HUES6 (cell line): Measurements from ENCODE around the gene CHD9.

Experiments used
- H3K27ac ChIP-seq: 2 replicates; pipeline ENCODE4 v1.7.0; 2013; ENCODE audit warnings: low read depth, mild to moderate bottlenecking, low read length, inconsistent platforms
- H3K27me3 ChIP-seq: 2 replicates; pipeline ENCODE4 v1.6.1; 2013; ENCODE audit warnings: low read length; ENCODE audit not compliant: control insufficient read depth, insufficient read depth
- H3K36me3 ChIP-seq: 2 replicates; pipeline ENCODE4 v1.6.1; 2013; ENCODE audit warnings: low read length; ENCODE audit not compliant: control insufficient read depth, insufficient read depth
- H3K4me1 ChIP-seq: 2 replicates; pipeline ENCODE4 v1.6.1; 2013; ENCODE audit warnings: low read length; ENCODE audit not compliant: control insufficient read depth, insufficient read depth
- H3K4me3 ChIP-seq: 2 replicates; pipeline ENCODE4 v1.5.1; 2013; ENCODE audit warnings: low read depth, low read length
- H3K9ac ChIP-seq: one replicate; pipeline ENCODE4 v1.6.1; 2013; ENCODE audit warnings: mild to moderate bottlenecking, low read length
- H3K9me3 ChIP-seq: 2 replicates; pipeline ENCODE4 v1.6.1; 2013; ENCODE audit warnings: low read depth, low read length; ENCODE audit not compliant: control insufficient read depth, insufficient read depth

CHD9 gene

GRCh38 chr16:53085931-53086421 lies 31.2 kb downstream of the CHD9 start:
- Histone ChIP-seq H3K4me3 (no peak overlapping the region), H3K27ac (peak overlapping the region; percentile 24; the same call in 1 of the 2 replicates)

GRCh38 chr16:53087101-53087500 lies 32.3 kb downstream of the CHD9 start:
- no peaks in the 10 kb centered on the region for H3K36me3 ChIP-seq
- H3K9me3 ChIP-seq = no peaks in the 10 kb centered on the region
- no peak overlapping the region for H3K4me3 ChIP-seq
- H3K9ac ChIP-seq = no peak overlapping the region
- peaks cover 69% of the 10 kb centered on the region for H3K4me1 ChIP-seq
- H3K27me3 ChIP-seq = no peaks in the 10 kb centered on the region
- no peak overlapping the region for H3K27ac ChIP-seq

More at GRCh38 chr16:53085931-53086421, 31.2 kb downstream of the CHD9 start:
- Histone ChIP-seq H3K9ac (no peak overlapping the region), H3K4me1 (peaks cover 62% of the 10 kb centered on the region), H3K27me3 (no peaks in the 10 kb centered on the region), H3K36me3 (no peaks in the 10 kb centered on the region), H3K9me3 (no peaks in the 10 kb centered on the region)

- peaks cover 73% of the 10 kb centered on the region for H3K4me1 ChIP-seq
These were observed 34.9 kb downstream of the CHD9 start for GRCh38 chr16:53089434-53090285.

GRCh38 chr16:53090286-53090590 lies 35.4 kb downstream of the CHD9 start:
- no peaks in the 10 kb centered on the region for H3K36me3 ChIP-seq
- no peaks in the 10 kb centered on the region for H3K27me3 ChIP-seq
- peak overlapping the region; percentile 72; the same call in 1 of the 2 replicates for H3K27ac ChIP-seq
- no peaks in the 10 kb centered on the region for H3K9me3 ChIP-seq
- peak overlapping the region; percentile 52 for H3K9ac ChIP-seq
- peaks cover 68% of the 10 kb centered on the region for H3K4me1 ChIP-seq
- H3K4me3 ChIP-seq = peak overlapping the region; percentile 3; the same call in 1 of the 2 replicates

More at GRCh38 chr16:53089434-53090285, 34.9 kb downstream of the CHD9 start:
- H3K4me3 ChIP-seq = 0 out of 2 replicates have a peak overlapping the region, but pooled peaks have one; percentile 3
- no peaks in the 10 kb centered on the region for H3K36me3 ChIP-seq
- no peak overlapping the region; the same call in 1 of the 2 replicates for H3K27ac ChIP-seq
- H3K27me3 ChIP-seq = no peaks in the 10 kb centered on the region
- peak overlapping the region; percentile 52 for H3K9ac ChIP-seq
- H3K9me3 ChIP-seq = no peaks in the 10 kb centered on the region

GRCh38 chr16:53090591-53091411 lies 36.0 kb downstream of the CHD9 start:
- peaks cover 62% of the 10 kb centered on the region for H3K4me1 ChIP-seq
- no peaks in the 10 kb centered on the region for H3K9me3 ChIP-seq
- H3K36me3 ChIP-seq = no peaks in the 10 kb centered on the region
- peak overlapping the region; percentile 52 for H3K9ac ChIP-seq
- H3K27ac ChIP-seq = peak overlapping the region; percentile 72; the same call in 1 of the 2 replicates
- no peaks in the 10 kb centered on the region for H3K27me3 ChIP-seq
- peak overlapping the region; percentile 5; the same call in 1 of the 2 replicates for H3K4me3 ChIP-seq

- peak overlapping the region; percentile 52 for H3K9ac ChIP-seq
- H3K36me3 ChIP-seq = no peaks in the 10 kb centered on the region
- H3K27ac ChIP-seq = peak overlapping the region; percentile 72; the same call in 1 of the 2 replicates
- H3K27me3 ChIP-seq = no peaks in the 10 kb centered on the region
- H3K4me1 ChIP-seq = peaks cover 55% of the 10 kb centered on the region
- peak overlapping the region; percentile 5; the same call in 1 of the 2 replicates for H3K4me3 ChIP-seq
- H3K9me3 ChIP-seq = no peaks in the 10 kb centered on the region
These were observed 36.8 kb downstream of the CHD9 start for GRCh38 chr16:53091466-53092211.

GRCh38 chr16:53092284-53092683 lies 37.5 kb downstream of the CHD9 start:
- Histone ChIP-seq H3K4me1 (peaks cover 49% of the 10 kb centered on the region), H3K27me3 (no peaks in the 10 kb centered on the region), H3K9ac (no peak overlapping the region), H3K36me3 (no peaks in the 10 kb centered on the region), H3K4me3 (peak overlapping the region; percentile 5; the same call in 1 of the 2 replicates), H3K9me3 (no peaks in the 10 kb centered on the region), H3K27ac (no peak overlapping the region)

GRCh38 chr16:53093162-53093744 lies 38.5 kb downstream of the CHD9 start:
- no peak overlapping the region for H3K4me3 ChIP-seq
- peak overlapping the region; percentile 12; the same call in 1 of the 2 replicates for H3K27ac ChIP-seq
- no peaks in the 10 kb centered on the region for H3K9me3 ChIP-seq
- no peaks in the 10 kb centered on the region for H3K27me3 ChIP-seq
- H3K36me3 ChIP-seq = no peaks in the 10 kb centered on the region
- H3K9ac ChIP-seq = no peak overlapping the region
- peaks cover 47% of the 10 kb centered on the region for H3K4me1 ChIP-seq

- H3K9ac ChIP-seq = peak overlapping the region; percentile 22
- H3K4me3 ChIP-seq = no peak overlapping the region
- no peaks in the 10 kb centered on the region for H3K27me3 ChIP-seq
- no peaks in the 10 kb centered on the region for H3K36me3 ChIP-seq
- peak overlapping the region; percentile 12; the same call in 1 of the 2 replicates for H3K27ac ChIP-seq
- H3K9me3 ChIP-seq = no peaks in the 10 kb centered on the region
- H3K4me1 ChIP-seq = peaks cover 55% of the 10 kb centered on the region
These were observed 39.3 kb downstream of the CHD9 start for GRCh38 chr16:53094013-53094630.

- Histone ChIP-seq H3K27me3 (no peaks in the 10 kb centered on the region), H3K4me1 (peaks cover 37% of the 10 kb centered on the region), H3K27ac (no peak overlapping the region)
These were observed 42.4 kb downstream of the CHD9 start for GRCh38 chr16:53097190-53097589.

More at GRCh38 chr16:53097190-53097589, 42.4 kb downstream of the CHD9 start:
- H3K4me3 ChIP-seq = no peak overlapping the region
- H3K9me3 ChIP-seq = no peaks in the 10 kb centered on the region
- no peaks in the 10 kb centered on the region for H3K36me3 ChIP-seq
- H3K9ac ChIP-seq = no peak overlapping the region
